ENCODE data around the gene LATS1. TPM values are rescaled to one million over a fixed set of nuclear protein-coding genes. Genes with fewer than 3 reads are reported as not detected.
"Not testable (repeated sequence)": the region's sequence is repeated elsewhere in the genome, so short reads cannot be mapped to it uniquely, and the experiment has no call there.

LATS1 gene
- 12.8 TPM for polyA plus RNA-seq (2013, experiment 1 of 2)
- polyA plus RNA-seq (2013, experiment 2 of 2) = 12.7 TPM

DNA sequence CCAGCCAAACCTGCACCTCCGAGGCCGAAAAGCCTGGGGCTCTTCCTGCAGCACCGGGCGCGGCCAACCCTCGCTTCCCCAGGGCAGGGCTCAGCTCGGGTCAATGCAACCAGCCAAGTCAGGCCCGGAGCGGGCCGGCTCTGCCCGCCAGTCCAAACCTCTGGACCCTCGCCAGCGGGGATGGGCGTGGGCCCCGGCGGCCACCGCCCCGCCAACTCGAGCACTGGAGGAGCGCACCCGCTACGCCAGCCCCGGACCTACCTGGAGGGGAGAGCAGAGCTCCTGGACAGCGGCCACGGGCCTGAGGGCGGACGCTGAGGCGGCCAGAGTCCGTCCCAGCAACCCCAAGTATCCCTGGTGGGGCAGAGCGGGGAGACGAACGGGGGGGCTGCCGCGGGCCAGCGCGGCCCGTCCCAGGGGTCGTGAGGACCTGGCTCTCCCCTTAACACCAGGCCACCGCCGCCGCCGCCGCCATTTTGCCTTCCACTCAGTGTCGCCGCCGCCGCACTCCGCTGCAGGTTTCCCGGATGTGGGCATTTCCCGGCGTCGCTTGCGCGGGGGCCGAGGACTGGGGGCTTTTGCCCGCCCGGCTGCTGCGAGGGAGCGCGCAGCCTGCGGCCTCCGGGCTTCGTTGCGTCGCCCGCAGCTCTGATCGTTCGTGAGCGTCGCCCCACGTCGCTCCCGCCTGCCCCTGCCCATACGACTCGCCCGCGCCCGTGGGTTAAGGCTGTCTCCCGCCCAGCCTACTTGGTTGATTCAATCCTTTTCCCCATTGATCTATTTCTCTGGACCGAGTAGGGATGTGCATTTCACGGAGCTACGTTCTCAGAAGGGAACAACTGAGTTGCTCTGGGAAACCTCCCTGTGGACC, at the start of gene LATS1:
LATS1 (minus strand) TSS at position 514 of the 871 bp plus-strand sequence. CDS start 15,975 bp downstream, outside the sequence.
- no peaks in the 10 kb centered on the region for H3K9me3 ChIP-seq (ENCODE audit: control insufficient read depth, low read length)
- peaks cover 25% of the 10 kb centered on the region for H3K36me3 ChIP-seq (ENCODE audit: control insufficient read depth, insufficient read depth, low read length)
- H3K4me1 ChIP-seq (ENCODE audit: control insufficient read depth, insufficient read depth, low read length, poor library complexity, severe bottlenecking) = no peaks in the 10 kb centered on the region
- H3K27ac ChIP-seq (ENCODE audit: low read depth, low read length, severe bottlenecking) = peak within 1 kb of the TSS; percentile 99
- 1% methylated on average over 66 to 75 of the region's 82 CpGs for WGBS, 2 experiments (ENCODE audit: insufficient coverage in 2 of 2)
- H3K4me3 ChIP-seq (ENCODE audit: extremely low read depth, insufficient read depth, low read length, poor library complexity, severe bottlenecking) = peak within 1 kb of the TSS; percentile 90

DNA sequence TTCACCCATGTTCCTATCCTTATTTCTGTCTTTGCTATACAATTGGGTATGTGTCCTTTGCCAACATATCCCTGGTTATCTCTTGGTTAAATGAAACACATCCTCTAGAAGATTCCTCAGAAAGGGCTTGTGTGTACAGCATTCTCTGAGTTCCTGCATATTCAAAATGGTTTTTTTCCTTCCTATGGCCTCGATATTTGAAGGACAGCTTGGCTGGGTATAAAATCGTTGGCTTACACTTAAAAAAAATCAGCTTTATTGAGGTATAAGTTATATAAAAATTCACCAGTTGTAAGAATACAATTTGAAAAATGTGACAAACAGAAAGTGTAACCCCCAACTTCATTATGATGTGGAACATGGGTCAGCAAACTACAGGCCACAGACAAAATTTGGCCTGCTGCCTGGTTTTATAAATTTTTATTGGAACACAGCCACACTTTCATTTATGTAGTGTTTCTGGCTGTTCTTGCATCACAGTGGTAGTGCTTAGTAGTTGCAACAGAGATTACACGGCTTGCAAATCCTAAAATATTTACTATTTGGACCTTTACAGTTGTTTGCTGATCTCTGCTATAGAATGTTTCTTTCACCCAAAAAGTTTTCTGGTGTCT, 48.4 kb upstream of the LATS1 start:
- H3K36me3 ChIP-seq (ENCODE audit: control insufficient read depth, insufficient read depth, low read length) = peaks cover 48% of the 10 kb centered on the region
- no peak overlapping the region for H3K4me3 ChIP-seq (ENCODE audit: extremely low read depth, insufficient read depth, low read length, poor library complexity, severe bottlenecking)
- H3K27ac ChIP-seq (ENCODE audit: low read depth, low read length, severe bottlenecking) = no peak overlapping the region
- peaks cover 8% of the 10 kb centered on the region for H3K9me3 ChIP-seq (ENCODE audit: control insufficient read depth, low read length)
- H3K4me1 ChIP-seq (ENCODE audit: control insufficient read depth, insufficient read depth, low read length, poor library complexity, severe bottlenecking) = no peaks in the 10 kb centered on the region
- no CpG with 5 or more reads among the region's 3 CpGs for WGBS, 2 experiments (ENCODE audit: insufficient coverage in 2 of 2)

DNA sequence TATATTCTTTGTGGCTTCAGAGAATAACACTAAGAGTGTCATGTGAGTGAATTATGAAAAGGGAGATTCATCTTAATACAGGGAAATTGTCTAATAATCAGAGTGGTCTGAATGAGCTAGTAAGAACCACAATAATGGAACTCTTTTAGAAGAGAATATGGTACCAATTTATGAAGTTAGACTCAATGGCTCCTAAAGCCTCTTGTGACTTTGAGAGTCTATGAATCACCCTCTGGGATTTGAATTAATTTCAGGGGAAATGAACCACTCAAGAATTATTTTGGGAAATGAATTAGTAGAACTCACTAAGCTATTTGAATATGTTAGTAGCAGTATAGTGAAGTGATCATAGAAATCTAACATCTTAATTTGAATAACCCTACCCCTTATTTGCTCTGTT, 46.0 kb upstream of the LATS1 start:
- no peak overlapping the region for H3K27ac ChIP-seq (ENCODE audit: low read depth, low read length, severe bottlenecking)
- H3K36me3 ChIP-seq (ENCODE audit: control insufficient read depth, insufficient read depth, low read length) = peaks cover 37% of the 10 kb centered on the region
- no peak overlapping the region for H3K4me3 ChIP-seq (ENCODE audit: extremely low read depth, insufficient read depth, low read length, poor library complexity, severe bottlenecking)
- H3K9me3 ChIP-seq (ENCODE audit: control insufficient read depth, low read length) = peaks cover 8% of the 10 kb centered on the region
- no peaks in the 10 kb centered on the region for H3K4me1 ChIP-seq (ENCODE audit: control insufficient read depth, insufficient read depth, low read length, poor library complexity, severe bottlenecking)

DNA sequence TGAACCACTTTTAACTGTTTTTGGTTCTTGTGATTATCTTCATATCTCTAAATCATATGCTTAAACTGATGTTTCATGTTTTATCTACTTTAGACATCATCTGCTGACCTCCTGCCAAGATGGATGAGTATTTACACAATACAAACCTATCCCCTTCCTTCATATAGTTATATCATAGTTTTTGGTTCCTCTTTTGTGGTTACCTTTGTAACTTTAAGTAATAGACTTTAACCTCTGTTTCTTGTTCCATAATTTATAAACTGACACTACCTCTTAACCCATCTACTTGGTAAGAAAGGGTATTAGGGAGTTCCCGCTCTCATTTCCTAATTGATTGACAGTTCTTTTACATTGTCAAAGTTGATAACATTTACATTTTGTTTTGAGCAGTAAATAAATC, 43.5 kb upstream of the LATS1 start:
- WGBS, 2 experiments (ENCODE audit: insufficient coverage in 2 of 2) = 100% methylated on average over 1 of the region's 1 CpG; no CpG with 5 or more reads in 1 of the 2 experiments
- peaks cover 28% of the 10 kb centered on the region for H3K36me3 ChIP-seq (ENCODE audit: control insufficient read depth, insufficient read depth, low read length)
- no peak overlapping the region for H3K27ac ChIP-seq (ENCODE audit: low read depth, low read length, severe bottlenecking)

DNA sequence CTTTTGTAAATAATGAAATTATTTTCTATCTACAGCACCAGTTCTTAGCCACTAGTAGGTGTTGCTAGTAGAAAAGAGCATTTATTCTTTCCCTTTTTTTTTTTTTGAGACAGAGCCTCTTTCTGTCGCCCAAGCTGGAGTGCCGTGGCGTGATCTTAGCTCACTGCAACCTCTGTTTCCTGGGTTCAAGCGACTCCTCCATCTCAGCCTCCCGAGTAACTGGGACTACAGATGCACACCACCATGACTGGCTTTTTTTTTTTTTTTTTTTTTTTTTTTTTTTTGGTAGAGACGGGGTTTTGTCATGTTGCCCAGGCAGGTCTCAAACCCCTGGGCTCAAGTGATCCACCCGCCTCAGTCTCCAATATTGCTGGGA, 38.3 kb upstream of the LATS1 start:
- H3K36me3 ChIP-seq (ENCODE audit: control insufficient read depth, insufficient read depth, low read length) = peaks cover 25% of the 10 kb centered on the region
- 100% methylated on average over 1 of the region's 7 CpGs; no CpG with 5 or more reads in 1 of the 2 experiments for WGBS, 2 experiments (ENCODE audit: insufficient coverage in 2 of 2)
- no peak overlapping the region for H3K4me3 ChIP-seq (ENCODE audit: extremely low read depth, insufficient read depth, low read length, poor library complexity, severe bottlenecking)
- H3K27ac ChIP-seq (ENCODE audit: low read depth, low read length, severe bottlenecking) = no peak overlapping the region
- no peaks in the 10 kb centered on the region for H3K9me3 ChIP-seq (ENCODE audit: control insufficient read depth, low read length)
- peaks cover 3% of the 10 kb centered on the region for H3K4me1 ChIP-seq (ENCODE audit: control insufficient read depth, insufficient read depth, low read length, poor library complexity, severe bottlenecking)

More for the DNA sequence above, 43.5 kb upstream of the LATS1 start:
- H3K4me3 ChIP-seq (ENCODE audit: extremely low read depth, insufficient read depth, low read length, poor library complexity, severe bottlenecking) = no peak overlapping the region
- no peaks in the 10 kb centered on the region for H3K4me1 ChIP-seq (ENCODE audit: control insufficient read depth, insufficient read depth, low read length, poor library complexity, severe bottlenecking)
- peaks cover 6% of the 10 kb centered on the region for H3K9me3 ChIP-seq (ENCODE audit: control insufficient read depth, low read length)

DNA sequence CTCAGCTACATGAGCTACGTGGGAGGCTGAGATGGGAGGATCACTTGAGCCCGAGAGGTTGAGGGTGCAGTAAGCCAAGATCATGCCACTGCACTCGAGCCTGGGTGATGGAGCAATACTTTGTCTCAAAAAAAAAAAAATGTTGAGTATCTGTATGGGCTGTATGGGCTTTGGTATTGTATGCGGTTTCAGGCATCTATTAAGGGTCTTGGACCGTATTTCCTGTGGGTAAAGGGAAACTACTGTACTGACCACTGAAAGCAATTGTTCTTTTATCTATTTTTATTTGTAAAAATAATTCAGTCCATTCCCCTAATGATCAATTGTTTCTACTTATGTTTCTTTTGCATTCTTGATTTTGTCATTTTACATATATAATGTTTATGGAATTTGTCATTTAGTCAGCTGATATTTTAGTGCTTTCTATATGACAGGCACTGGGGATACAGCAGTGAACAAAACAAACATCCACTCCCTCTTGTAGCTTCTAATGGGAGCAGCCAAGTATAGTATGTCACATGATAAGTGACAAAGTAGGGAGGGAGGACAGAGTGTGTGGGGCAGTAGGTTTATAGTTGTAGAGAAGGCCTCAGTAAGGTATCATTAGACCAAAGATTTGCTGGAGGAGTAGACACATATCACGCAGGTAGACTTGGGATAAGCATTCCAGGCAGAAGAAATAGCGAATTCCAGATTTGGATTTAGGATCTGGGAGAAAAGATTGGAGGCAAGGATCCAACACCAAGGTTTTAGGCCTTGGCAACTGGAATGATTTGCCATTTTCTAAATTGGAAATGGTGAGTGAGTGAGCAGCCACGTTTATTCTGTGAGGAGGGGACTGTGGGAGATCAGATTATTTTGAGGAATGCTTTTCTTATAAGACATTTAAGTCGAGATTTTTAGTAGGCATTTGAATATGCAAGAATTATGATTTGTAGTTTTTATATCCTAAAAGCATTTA, 37.7 kb upstream of the LATS1 start:
- Histone ChIP-seq H3K4me3 (ENCODE audit: extremely low read depth, insufficient read depth, low read length, poor library complexity, severe bottlenecking) (no peak overlapping the region), H3K4me1 (ENCODE audit: control insufficient read depth, insufficient read depth, low read length, poor library complexity, severe bottlenecking) (peaks cover 3% of the 10 kb centered on the region), H3K27ac (ENCODE audit: low read depth, low read length, severe bottlenecking) (no peak overlapping the region), H3K36me3 (ENCODE audit: control insufficient read depth, insufficient read depth, low read length) (peaks cover 25% of the 10 kb centered on the region), H3K9me3 (ENCODE audit: control insufficient read depth, low read length) (no peaks in the 10 kb centered on the region)
- WGBS, 2 experiments (ENCODE audit: insufficient coverage in 2 of 2) = 94 to 95% methylated on average over 6 of the region's 9 CpGs

DNA sequence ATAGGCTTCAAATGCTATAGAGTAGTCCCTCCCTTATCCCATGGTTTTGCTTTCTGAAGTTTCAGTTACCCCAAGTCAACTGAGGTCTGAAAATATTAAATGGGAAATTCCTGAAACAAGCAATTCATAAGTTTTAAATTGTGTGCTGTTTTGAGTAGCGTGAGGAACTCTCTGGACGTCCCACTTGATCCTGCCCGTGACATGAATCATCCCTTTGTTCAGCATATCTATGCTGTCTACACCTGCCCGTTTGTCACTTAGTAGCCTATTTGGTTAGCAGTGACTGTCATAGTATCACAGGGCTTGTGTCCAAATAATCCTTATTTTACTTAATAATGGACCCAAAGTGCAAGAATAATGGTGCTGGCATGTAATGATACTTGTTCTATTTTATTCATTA, 36.6 kb upstream of the LATS1 start:
- Histone ChIP-seq H3K4me1 (ENCODE audit: control insufficient read depth, insufficient read depth, low read length, poor library complexity, severe bottlenecking) (peaks cover 3% of the 10 kb centered on the region), H3K9me3 (ENCODE audit: control insufficient read depth, low read length) (no peaks in the 10 kb centered on the region), H3K36me3 (ENCODE audit: control insufficient read depth, insufficient read depth, low read length) (peaks cover 20% of the 10 kb centered on the region), H3K4me3 (ENCODE audit: extremely low read depth, insufficient read depth, low read length, poor library complexity, severe bottlenecking) (no peak overlapping the region), H3K27ac (ENCODE audit: low read depth, low read length, severe bottlenecking) (no peak overlapping the region)
- WGBS, 2 experiments (ENCODE audit: insufficient coverage in 2 of 2) = 100% methylated on average over 2 of the region's 4 CpGs; no CpG with 5 or more reads in 1 of the 2 experiments

DNA sequence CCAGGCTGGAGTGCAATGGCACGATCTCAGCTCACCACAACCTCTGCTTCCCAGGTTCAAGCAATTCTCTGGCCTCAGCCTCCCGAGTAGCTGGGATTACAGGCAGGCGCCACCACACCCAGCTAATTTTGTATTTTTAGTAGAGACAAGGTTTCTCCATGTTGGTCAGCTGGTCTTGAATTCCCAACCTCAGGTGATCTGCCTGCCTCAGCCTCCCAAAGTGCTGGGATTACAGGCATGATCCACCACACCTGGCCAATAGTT, 35.4 kb upstream of the LATS1 start:
- H3K27ac ChIP-seq (ENCODE audit: low read depth, low read length, severe bottlenecking); H3K9me3 ChIP-seq (ENCODE audit: control insufficient read depth, low read length); H3K4me1 ChIP-seq (ENCODE audit: control insufficient read depth, insufficient read depth, low read length, poor library complexity, severe bottlenecking); H3K4me3 ChIP-seq (ENCODE audit: extremely low read depth, insufficient read depth, low read length, poor library complexity, severe bottlenecking): not testable (repeated sequence)
- 95 to 100% methylated on average over 2 to 3 of the region's 3 CpGs for WGBS, 2 experiments (ENCODE audit: insufficient coverage in 2 of 2)
- H3K36me3 ChIP-seq (ENCODE audit: control insufficient read depth, insufficient read depth, low read length) = peaks cover 17% of the 10 kb centered on the region

DNA sequence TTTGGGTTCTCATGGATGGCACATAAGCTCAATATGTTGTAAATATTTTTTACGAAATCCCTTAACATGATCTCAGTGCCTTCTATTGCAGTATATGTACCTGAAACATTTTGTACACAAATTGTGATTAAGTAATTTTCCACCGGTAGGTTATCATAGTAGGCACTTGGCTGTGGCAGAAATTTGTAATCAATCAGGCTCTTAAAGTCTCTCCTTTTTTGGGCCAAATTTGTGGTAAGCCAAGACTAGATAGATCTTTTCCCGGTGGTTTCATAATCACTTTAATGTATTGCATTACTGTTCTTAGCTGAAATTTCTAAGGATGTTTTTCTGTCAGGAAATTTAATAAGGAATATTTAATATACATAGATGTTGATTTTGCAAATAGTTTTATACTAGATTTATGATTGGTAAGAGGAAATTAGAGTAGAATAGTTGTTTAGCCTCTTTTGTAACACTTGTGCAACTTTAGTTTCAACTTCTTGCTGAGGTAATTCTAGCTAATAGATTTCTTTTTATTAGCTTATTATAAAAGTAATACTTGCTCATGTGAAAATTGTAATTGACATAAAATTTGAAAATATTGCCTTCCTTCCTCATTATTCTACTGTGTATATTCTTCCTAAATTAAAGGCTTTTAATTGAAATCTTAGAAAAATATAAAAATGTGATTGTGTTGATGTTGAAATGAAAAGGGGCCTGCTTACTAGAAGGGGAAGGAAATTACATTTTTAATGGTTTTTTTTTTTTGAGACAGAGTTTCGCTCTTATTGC, 34.9 kb upstream of the LATS1 start:
- Histone ChIP-seq H3K9me3 (ENCODE audit: control insufficient read depth, low read length) (no peaks in the 10 kb centered on the region), H3K4me3 (ENCODE audit: extremely low read depth, insufficient read depth, low read length, poor library complexity, severe bottlenecking) (no peak overlapping the region), H3K36me3 (ENCODE audit: control insufficient read depth, insufficient read depth, low read length) (peaks cover 17% of the 10 kb centered on the region), H3K4me1 (ENCODE audit: control insufficient read depth, insufficient read depth, low read length, poor library complexity, severe bottlenecking) (peaks cover 3% of the 10 kb centered on the region), H3K27ac (ENCODE audit: low read depth, low read length, severe bottlenecking) (no peak overlapping the region)
- 93% methylated on average over 2 of the region's 4 CpGs; no CpG with 5 or more reads in 1 of the 2 experiments for WGBS, 2 experiments (ENCODE audit: insufficient coverage in 2 of 2)

DNA sequence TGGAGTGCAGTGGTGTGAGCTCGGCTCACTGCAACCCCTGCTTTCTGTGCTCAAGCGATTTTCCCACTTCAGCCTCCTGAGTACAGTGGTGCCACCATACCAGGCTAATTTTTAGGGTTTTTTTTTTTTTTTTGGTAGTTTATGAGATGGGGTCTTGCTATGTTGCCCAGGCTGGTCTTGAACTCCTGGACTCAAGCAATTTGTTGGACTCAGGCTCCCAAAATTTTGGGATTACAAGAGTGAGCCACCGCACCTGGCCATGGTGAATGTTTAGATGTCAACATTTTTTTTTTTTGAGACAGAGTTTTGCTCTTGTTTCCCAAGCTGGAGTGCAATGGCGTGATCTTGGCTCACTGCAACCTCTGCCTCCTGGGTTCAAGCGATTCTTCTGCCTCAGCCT, 34.0 kb upstream of the LATS1 start:
- not testable (repeated sequence) for H3K4me3 ChIP-seq (ENCODE audit: extremely low read depth, insufficient read depth, low read length, poor library complexity, severe bottlenecking); H3K27ac ChIP-seq (ENCODE audit: low read depth, low read length, severe bottlenecking); H3K9me3 ChIP-seq (ENCODE audit: control insufficient read depth, low read length); H3K4me1 ChIP-seq (ENCODE audit: control insufficient read depth, insufficient read depth, low read length, poor library complexity, severe bottlenecking)
- peaks cover 14% of the 10 kb centered on the region for H3K36me3 ChIP-seq (ENCODE audit: control insufficient read depth, insufficient read depth, low read length)
- WGBS, 2 experiments (ENCODE audit: insufficient coverage in 2 of 2) = 89 to 98% methylated on average over 3 to 4 of the region's 5 CpGs

Data from mesodermal cell (in vitro differentiated cells).